Loucy (cell line): ENCODE data around the gene TMEM176A.

ENCODE experiments used
- EZH2phosphoT487 ChIP-seq: fragments of 200-600 bp; IDR thresholded peaks from 2 replicates; pipeline ENCODE4 v1.6.1; 2018; ENCODE audit warnings: antibody characterized with exemption, mild to moderate bottlenecking, moderate library complexity, borderline replicate concordance
- TF ChIP-seq, protein P1 (sequence below): fragments of 200-600 bp; sonication (generic); conservative IDR thresholded peaks from 2 replicates; pipeline ENCODE4 v1.5.1; 2014; ENCODE audit warnings: mild to moderate bottlenecking, antibody characterized with exemption, low read length

DNA sequence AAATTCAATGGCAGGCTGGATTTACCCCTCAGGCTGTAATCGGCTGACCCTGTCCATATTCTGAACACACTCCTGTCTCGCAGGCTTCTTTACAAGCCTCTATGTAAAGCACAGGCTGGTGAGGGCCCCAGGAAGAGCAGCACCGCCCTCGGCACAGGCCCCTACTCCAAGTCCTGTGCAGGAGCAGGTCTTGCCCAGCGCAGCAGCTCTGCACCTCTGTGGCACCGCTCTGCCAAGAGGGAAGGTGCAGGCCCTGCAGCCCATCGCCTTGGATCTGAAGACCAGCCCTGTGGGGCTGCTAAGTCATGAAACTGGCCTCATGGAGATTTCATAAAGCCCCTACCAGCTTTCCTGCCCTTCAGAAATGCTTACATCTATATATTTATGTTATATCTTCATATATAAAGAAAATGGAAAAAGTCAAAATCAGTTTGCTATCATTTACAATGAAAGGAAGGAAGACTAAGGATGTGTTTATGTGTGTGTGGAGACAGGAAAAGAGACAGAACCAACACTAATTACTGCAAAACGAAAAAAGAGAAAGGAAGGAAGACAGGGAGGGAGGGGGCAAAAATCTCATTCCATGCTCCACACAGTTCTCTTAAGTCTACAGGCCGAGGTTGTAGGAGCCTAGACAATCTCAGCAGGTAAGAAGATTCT is 10.0 kb upstream of the TMEM176A start:
- TF ChIP-seq, protein P1, sequence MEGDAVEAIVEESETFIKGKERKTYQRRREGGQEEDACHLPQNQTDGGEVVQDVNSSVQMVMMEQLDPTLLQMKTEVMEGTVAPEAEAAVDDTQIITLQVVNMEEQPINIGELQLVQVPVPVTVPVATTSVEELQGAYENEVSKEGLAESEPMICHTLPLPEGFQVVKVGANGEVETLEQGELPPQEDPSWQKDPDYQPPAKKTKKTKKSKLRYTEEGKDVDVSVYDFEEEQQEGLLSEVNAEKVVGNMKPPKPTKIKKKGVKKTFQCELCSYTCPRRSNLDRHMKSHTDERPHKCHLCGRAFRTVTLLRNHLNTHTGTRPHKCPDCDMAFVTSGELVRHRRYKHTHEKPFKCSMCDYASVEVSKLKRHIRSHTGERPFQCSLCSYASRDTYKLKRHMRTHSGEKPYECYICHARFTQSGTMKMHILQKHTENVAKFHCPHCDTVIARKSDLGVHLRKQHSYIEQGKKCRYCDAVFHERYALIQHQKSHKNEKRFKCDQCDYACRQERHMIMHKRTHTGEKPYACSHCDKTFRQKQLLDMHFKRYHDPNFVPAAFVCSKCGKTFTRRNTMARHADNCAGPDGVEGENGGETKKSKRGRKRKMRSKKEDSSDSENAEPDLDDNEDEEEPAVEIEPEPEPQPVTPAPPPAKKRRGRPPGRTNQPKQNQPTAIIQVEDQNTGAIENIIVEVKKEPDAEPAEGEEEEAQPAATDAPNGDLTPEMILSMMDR: no peak
- TF ChIP-seq EZH2phosphoT487: no peak
